ENCODE measurements around the gene DPP6. TPM values are rescaled to one million over a fixed set of nuclear protein-coding genes. Genes with fewer than 3 reads are reported as not detected.

DPP6 gene
- total RNA-seq, 4 donors from 2014 or later, result 0.60 to 1.7 (median 1.6) TPM; not detected in 1

- Histone ChIP-seq H3K4me1 (no peaks in the 10 kb centered on the region), H3K9me3 (peaks cover 0 to 2% (median 0%) of the 10 kb centered on the region in 4 donors), H3K4me3 (no peak overlapping the region), H3K27ac (no peak overlapping the region), H3K27me3 (no peaks in the 10 kb centered on the region), H3K36me3 (no peaks in the 10 kb centered on the region)
- no peak for DNase-seq (ENCODE audit: low spot score in 2 of 2)
- 84 to 85% methylated on average over 6 to 7 of the region's 7 CpGs for WGBS, 2 donors
- TF ChIP-seq POLR2A (IDR thresholded peaks at IDR 0.05) (no peak), CTCF (IDR thresholded peaks at IDR 0.05) (no peak), EP300 (IDR thresholded peaks at IDR 0.05) (no peak)
Observed at GRCh38 chr7:154840086-154840485, 787.9 kb downstream of the DPP6 start.

- TF ChIP-seq EP300 (IDR thresholded peaks at IDR 0.05) (no peak), CTCF (IDR thresholded peaks at IDR 0.05) (no peak), POLR2A (IDR thresholded peaks at IDR 0.05) (no peak)
- DNase-seq (ENCODE audit: low spot score in 2 of 2), result no peak
- Histone ChIP-seq H3K4me1 (no peaks in the 10 kb centered on the region), H3K27ac (no peak overlapping the region), H3K9me3 (peaks cover 0 to 2% (median 0%) of the 10 kb centered on the region in 4 donors), H3K36me3 (no peaks in the 10 kb centered on the region), H3K27me3 (no peaks in the 10 kb centered on the region), H3K4me3 (no peak overlapping the region)
- WGBS, 2 donors, result 47 to 54% methylated on average over 18 of the region's 18 CpGs
Observed at GRCh38 chr7:154841731-154842331, 789.6 kb downstream of the DPP6 start.

- Histone ChIP-seq H3K4me3 (no peak overlapping the region), H3K27ac (no peak overlapping the region), H3K36me3 (no peaks in the 10 kb centered on the region), H3K4me1 (no peaks in the 10 kb centered on the region), H3K27me3 (no peaks in the 10 kb centered on the region), H3K9me3 (no peaks in the 10 kb centered on the region)
- WGBS, 2 donors, result 35 to 46% methylated on average over 6 of the region's 6 CpGs
- no peak for DNase-seq (ENCODE audit: low spot score in 2 of 2)
- TF ChIP-seq EP300 (IDR thresholded peaks at IDR 0.05), result no peak
- TF ChIP-seq CTCF (IDR thresholded peaks at IDR 0.05), result no peak
- TF ChIP-seq POLR2A (IDR thresholded peaks at IDR 0.05), result no peak
Observed at GRCh38 chr7:154842591-154842990, 790.4 kb downstream of the DPP6 start.

GRCh38 chr7:154843670-154844237 lies 791.6 kb downstream of the DPP6 start:
- TF ChIP-seq CTCF (IDR thresholded peaks at IDR 0.05) (no peak), POLR2A (IDR thresholded peaks at IDR 0.05) (no peak), EP300 (IDR thresholded peaks at IDR 0.05) (no peak)
- Histone ChIP-seq H3K4me1 (no peaks in the 10 kb centered on the region), H3K36me3 (no peaks in the 10 kb centered on the region), H3K4me3 (no peak overlapping the region), H3K9me3 (no peaks in the 10 kb centered on the region), H3K27me3 (no peaks in the 10 kb centered on the region), H3K27ac (no peak overlapping the region)
- 85 to 88% methylated on average over 5 of the region's 5 CpGs for WGBS, 2 donors
- no peak for DNase-seq (ENCODE audit: low spot score in 2 of 2)

- H3K36me3 ChIP-seq, result no peaks in the 10 kb centered on the region
- no peak overlapping the region for H3K27ac ChIP-seq
- H3K27me3 ChIP-seq, result no peaks in the 10 kb centered on the region
- 58 to 67% methylated on average over 5 of the region's 5 CpGs for WGBS, 2 donors
- no peak for DNase-seq (ENCODE audit: low spot score in 2 of 2)
- peaks cover 0 to under 1% (median 0%) of the 10 kb centered on the region in 4 donors for H3K9me3 ChIP-seq
- H3K4me1 ChIP-seq, result no peaks in the 10 kb centered on the region
- TF ChIP-seq CTCF (IDR thresholded peaks at IDR 0.05) (no peak), POLR2A (IDR thresholded peaks at IDR 0.05) (no peak), EP300 (IDR thresholded peaks at IDR 0.05) (no peak)
- no peak overlapping the region for H3K4me3 ChIP-seq
Observed at GRCh38 chr7:154844499-154844898, 792.3 kb downstream of the DPP6 start.

Measured in tibial nerve (tissue), 4 donors.